ENCODE data around the gene TNFSF13.

DNA sequence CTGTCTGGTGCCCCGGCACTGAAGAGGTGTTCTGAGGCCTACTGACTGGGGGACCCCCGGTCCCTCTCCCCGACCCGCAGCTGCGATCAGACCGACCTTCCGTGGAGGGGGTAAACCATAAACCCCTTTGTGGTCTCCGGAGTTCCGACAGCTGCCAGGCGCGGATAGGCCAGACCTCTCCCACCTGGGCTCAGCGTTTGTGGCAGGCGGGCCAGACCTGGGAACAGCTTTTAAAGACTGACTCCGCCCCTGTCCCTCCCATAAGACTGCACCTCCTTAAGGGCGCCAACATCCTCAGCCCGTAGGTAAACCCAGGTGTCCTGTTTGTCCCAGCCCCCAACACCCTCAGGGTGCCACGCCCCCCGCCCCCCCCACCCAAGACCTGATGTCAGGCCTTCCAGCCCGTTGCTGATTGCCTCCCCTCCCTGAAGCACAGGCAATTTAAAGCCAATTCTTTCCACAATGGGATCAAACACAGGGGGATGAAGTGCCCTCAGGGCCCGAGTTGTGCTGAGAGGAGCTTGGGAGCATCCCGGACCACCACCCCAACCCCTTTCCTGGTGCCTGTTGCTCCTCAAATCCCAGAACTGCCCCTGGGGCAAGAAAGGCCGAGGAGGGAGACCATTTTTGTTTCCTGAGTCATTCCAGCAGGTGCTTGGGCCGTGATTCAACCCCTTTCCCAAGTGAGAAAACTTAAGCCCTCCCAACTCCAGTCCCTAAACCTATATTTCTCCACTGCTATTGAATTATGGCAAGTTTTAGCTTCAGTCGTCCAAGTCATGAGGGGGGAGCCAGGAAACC is 31.5 kb downstream of the TNFSF13 start, which contains the start of gene SOX15:
- TF ChIP-seq POLR2A (IDR thresholded peaks at IDR 0.05) (no peak), POLR2AphosphoS5 (IDR thresholded peaks at IDR 0.05) (no peak)
- TF ChIP-seq, protein P1, sequence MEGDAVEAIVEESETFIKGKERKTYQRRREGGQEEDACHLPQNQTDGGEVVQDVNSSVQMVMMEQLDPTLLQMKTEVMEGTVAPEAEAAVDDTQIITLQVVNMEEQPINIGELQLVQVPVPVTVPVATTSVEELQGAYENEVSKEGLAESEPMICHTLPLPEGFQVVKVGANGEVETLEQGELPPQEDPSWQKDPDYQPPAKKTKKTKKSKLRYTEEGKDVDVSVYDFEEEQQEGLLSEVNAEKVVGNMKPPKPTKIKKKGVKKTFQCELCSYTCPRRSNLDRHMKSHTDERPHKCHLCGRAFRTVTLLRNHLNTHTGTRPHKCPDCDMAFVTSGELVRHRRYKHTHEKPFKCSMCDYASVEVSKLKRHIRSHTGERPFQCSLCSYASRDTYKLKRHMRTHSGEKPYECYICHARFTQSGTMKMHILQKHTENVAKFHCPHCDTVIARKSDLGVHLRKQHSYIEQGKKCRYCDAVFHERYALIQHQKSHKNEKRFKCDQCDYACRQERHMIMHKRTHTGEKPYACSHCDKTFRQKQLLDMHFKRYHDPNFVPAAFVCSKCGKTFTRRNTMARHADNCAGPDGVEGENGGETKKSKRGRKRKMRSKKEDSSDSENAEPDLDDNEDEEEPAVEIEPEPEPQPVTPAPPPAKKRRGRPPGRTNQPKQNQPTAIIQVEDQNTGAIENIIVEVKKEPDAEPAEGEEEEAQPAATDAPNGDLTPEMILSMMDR (IDR thresholded peaks at IDR 0.05) = no peak
